K562 (cell line): ENCODE measurements around the gene PPAT. TPM values are rescaled to one million over a fixed set of nuclear protein-coding genes. Genes with fewer than 3 reads are reported as not detected.
A peak's percentile ranks its signal among the peaks of the same experiment; 100 is the strongest.

Source experiments
- E2F3 ChIP-seq: fragments of 250-450 bp; sonication (Bioruptor Pico); IDR thresholded peaks from 2 replicates; pipeline ENCODE4 v1.4.0; 2020; ENCODE audit warnings: mild to moderate bottlenecking
- FOS ChIP-seq: IDR thresholded peaks from 3 replicates; pipeline ENCODE4 v1.6.1; 2011; ENCODE audit not compliant: insufficient read length; ENCODE audit errors: extremely low read depth
- FOXP1 ChIP-seq: sonication (generic); formaldehyde crosslinking; IDR thresholded peaks from 2 replicates; pipeline ENCODE4 v1.8.0; 2022; ENCODE audit warnings: mild to moderate bottlenecking, missing genetic modification reagents
- GTF2A2 ChIP-seq: IDR thresholded peaks from 2 replicates; pipeline ENCODE4 v1.6.1; 2016; ENCODE audit warnings: mild to moderate bottlenecking, missing genetic modification characterization, missing compliant biosample characterization
- JUNB ChIP-seq: fragments of 450-650 bp; formaldehyde crosslinking; conservative IDR thresholded peaks from 2 replicates; pipeline ENCODE4 v1.4.0; 2020; ENCODE audit warnings: mild to moderate bottlenecking
- NCOA6 ChIP-seq: fragments of 450-650 bp; IDR thresholded peaks from 2 replicates; pipeline ENCODE4 v1.6.1; 2017; ENCODE audit warnings: mild to moderate bottlenecking
- NR2C1 ChIP-seq, 2 experiments: fragments of 450-650 bp; IDR thresholded peaks; 2 replicates each; pipeline ENCODE4 v1.6.1; 2017; ENCODE audit warnings: mild to moderate bottlenecking in 2 of 2, antibody characterized with exemption in 1 of 2, inconsistent platforms in 1 of 2, missing compliant biosample characterization in 1 of 2, missing genetic modification characterization in 1 of 2
- NUFIP1 ChIP-seq: fragments of 450-650 bp; IDR thresholded peaks from 2 replicates; pipeline ENCODE4 v1.6.1; 2018; ENCODE audit not compliant: partially characterized antibody
- POLR2A ChIP-seq: fragments of 450-650 bp; conservative IDR thresholded peaks from 2 replicates; pipeline ENCODE4 v1.6.1; 2016
- POLR3A ChIP-seq: IDR thresholded peaks from 2 replicates; pipeline ENCODE4 v1.6.1; 2011; ENCODE audit warnings: borderline replicate concordance, mild to moderate bottlenecking, moderate library complexity; ENCODE audit not compliant: insufficient read length, insufficient read depth; ENCODE audit errors: extremely low read depth
- RAD51 ChIP-seq: fragments of 450-650 bp; IDR thresholded peaks from 2 replicates; pipeline ENCODE4 v1.7.1; 2016; ENCODE audit warnings: low read depth, mild to moderate bottlenecking, borderline replicate concordance
- RBM25 ChIP-seq: fragments of 200-400 bp; formaldehyde crosslinking; IDR thresholded peaks from 2 replicates; pipeline ENCODE4 v1.6.1; 2018; ENCODE audit warnings: low read length, low read depth, moderate library complexity; ENCODE audit not compliant: severe bottlenecking
- SAFB ChIP-seq: fragments of 200-400 bp; formaldehyde crosslinking; IDR thresholded peaks from 2 replicates; pipeline ENCODE4 v1.6.1; 2017; ENCODE audit warnings: low read depth, low read length, borderline replicate concordance
- SETDB1 ChIP-seq: IDR thresholded peaks from one replicate; pipeline ENCODE4 v1.6.1; 2012; ENCODE audit warnings: low read length, control low read depth, inconsistent platforms
- SMC3 ChIP-seq: conservative IDR thresholded peaks from 2 replicates; pipeline ENCODE4 v1.6.1; 2011; ENCODE audit warnings: low read depth, low read length, improper control_type of control experiment; ENCODE audit not compliant: insufficient read depth
- ZNF3 ChIP-seq: fragments of 250-450 bp; sonication (Bioruptor Pico); IDR thresholded peaks from 2 replicates; pipeline ENCODE4 v1.5.0; 2021; ENCODE audit warnings: mild to moderate bottlenecking, moderate library complexity
- ZNF324 ChIP-seq: fragments of 250-450 bp; sonication (Bioruptor Pico); IDR thresholded peaks from 2 replicates; pipeline ENCODE4 v1.4.0; 2020; ENCODE audit warnings: mild to moderate bottlenecking
- polyA plus RNA-seq, 8 experiments: library from polyadenylated mRNA; depleted of rRNA in 4 of 8; stranded (reverse) in 5 of 8; unstranded in 3 of 8; fragments of >200 nt; fragmentation: Nextera tagmentation in 2 of 8; fragmentation: Illumina TruSeq in 1 of 8; extraction: Ambion mirVana in 2 of 8; extraction: Trizol in 1 of 8; gene quantifications; 2 replicates each; pipeline versions ENCODE4 v1.2.1 to v1.2.3, GENCODE V29; 2011 to 2014; ENCODE audit warnings: inconsistent platforms in 1 of 8, missing spikeins in 1 of 8
- total RNA-seq, 7 experiments: library from RNA; depleted of rRNA in 6 of 7; stranded (reverse); fragments of >200 nt in 6 of 7; fragmentation: Illumina TruSeq in 2 of 7; extraction: Trizol in 2 of 7; gene quantifications; 2 replicates each; pipeline versions ENCODE4 v1.2.1 to v1.2.3, GENCODE V29; 2011 to 2021; ENCODE audit warnings: low replicate concordance in 1 of 7
- TF ChIP-seq, protein P1 (sequence below): fragments of 250-450 bp; sonication (Bioruptor Pico); IDR thresholded peaks from 2 replicates; pipeline ENCODE4 v1.9.0; 2021; ENCODE audit warnings: mild to moderate bottlenecking, inconsistent platforms
- TF ChIP-seq, protein P2 (sequence below), 3 experiments: IDR thresholded peaks in 2 of 3; conservative IDR thresholded peaks in 1 of 3; 2 replicates each; pipeline ENCODE4 v1.5.1; 2011 to 2012; ENCODE audit warnings: low read length in 3 of 3, mild to moderate bottlenecking in 3 of 3, control low read depth in 2 of 3, improper control_type of control experiment in 1 of 3, inconsistent platforms in 1 of 3, low read depth in 1 of 3, mixed read lengths in 1 of 3, moderate library complexity in 1 of 3; ENCODE audit not compliant: insufficient read depth in 2 of 3
- TF ChIP-seq, protein P3 (sequence below): fragments of 250-450 bp; sonication (Bioruptor Pico); IDR thresholded peaks from 2 replicates; pipeline ENCODE4 v1.5.0; 2021; ENCODE audit warnings: mild to moderate bottlenecking, moderate library complexity

The PPAT gene
- total and polyA plus RNA-seq, 9 of the 15 experiments (the other 6 are each of a cell fraction or from before 2014, with no cell fraction given) = 36.2 to 75.8 (median 55.5) TPM

DNA sequence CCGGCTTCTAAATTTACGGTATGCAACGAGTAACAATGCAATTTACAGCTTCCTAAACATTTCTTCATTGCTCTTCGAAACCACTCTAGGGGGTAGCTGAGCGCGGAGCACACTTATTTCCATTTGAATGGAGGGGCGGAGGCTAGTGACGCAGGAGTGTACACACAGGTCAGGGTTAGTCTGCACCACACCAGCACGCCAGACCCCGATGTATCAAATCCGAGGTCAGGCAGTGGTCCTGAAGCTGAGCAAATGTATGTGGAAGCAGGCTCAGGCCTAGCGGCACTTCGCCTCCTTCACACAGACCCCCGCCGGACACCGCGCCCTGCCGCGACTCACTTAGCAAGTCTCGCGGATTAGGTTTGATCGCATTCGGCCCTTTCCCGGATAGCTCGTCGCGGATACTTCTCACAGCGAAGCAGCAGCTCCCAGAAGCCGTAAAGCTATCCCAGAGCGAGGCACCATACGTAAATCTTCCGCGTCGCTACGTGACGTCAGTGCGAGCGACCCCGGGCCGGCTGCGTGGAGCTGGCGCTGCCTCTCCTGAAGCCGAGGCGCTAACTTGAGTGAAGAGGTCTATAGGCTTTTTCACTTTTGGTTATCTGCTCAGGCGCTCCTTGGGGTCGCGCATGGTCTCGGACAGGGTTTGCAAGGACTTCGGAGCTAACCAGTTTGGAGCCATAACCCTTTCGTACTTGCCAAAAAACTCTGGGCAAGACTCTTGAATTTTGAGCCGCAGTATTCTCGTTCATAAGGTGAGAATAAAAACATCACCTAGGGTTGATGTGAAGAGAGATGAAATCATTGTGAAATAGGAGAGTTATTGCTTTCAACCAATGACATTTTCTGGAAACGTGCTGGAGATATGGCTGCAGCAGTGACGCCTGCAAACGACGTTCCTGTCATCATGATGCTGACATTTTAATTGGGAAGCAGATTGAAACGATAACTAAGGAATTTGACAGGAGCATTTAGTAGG is 48.1 kb downstream of the PPAT start, which contains the start of gene AASDH (continued):
- TF ChIP-seq, protein P1, sequence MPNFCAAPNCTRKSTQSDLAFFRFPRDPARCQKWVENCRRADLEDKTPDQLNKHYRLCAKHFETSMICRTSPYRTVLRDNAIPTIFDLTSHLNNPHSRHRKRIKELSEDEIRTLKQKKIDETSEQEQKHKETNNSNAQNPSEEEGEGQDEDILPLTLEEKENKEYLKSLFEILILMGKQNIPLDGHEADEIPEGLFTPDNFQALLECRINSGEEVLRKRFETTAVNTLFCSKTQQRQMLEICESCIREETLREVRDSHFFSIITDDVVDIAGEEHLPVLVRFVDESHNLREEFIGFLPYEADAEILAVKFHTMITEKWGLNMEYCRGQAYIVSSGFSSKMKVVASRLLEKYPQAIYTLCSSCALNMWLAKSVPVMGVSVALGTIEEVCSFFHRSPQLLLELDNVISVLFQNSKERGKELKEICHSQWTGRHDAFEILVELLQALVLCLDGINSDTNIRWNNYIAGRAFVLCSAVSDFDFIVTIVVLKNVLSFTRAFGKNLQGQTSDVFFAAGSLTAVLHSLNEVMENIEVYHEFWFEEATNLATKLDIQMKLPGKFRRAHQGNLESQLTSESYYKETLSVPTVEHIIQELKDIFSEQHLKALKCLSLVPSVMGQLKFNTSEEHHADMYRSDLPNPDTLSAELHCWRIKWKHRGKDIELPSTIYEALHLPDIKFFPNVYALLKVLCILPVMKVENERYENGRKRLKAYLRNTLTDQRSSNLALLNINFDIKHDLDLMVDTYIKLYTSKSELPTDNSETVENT = peak; percentile 7; the same call in 1 of the 2 replicates
- TF ChIP-seq NUFIP1 (no peak), NCOA6 (no peak), FOS (no peak), SETDB1 (peak; percentile 58), NR2C1 (IDR thresholded peaks at IDR 0.05) (peak; percentile 88), NR2C1 (tag; IDR thresholded peaks at IDR 0.05) (peak; percentile 81), JUNB (CRISPR knock-in tag) (no peak), POLR2A (peak; percentile 98), ZNF3 (CRISPR knock-in tag) (no peak), RBM25 (no peak), POLR3A (no peak), SAFB (no peak), RAD51 (no peak), E2F3 (CRISPR knock-in tag) (no peak), ZNF324 (no peak), SMC3 (no peak), GTF2A2 (tag) (no peak), FOXP1 (CRISPR knock-in tag) (peak; percentile 85)
- TF ChIP-seq, protein P2, sequence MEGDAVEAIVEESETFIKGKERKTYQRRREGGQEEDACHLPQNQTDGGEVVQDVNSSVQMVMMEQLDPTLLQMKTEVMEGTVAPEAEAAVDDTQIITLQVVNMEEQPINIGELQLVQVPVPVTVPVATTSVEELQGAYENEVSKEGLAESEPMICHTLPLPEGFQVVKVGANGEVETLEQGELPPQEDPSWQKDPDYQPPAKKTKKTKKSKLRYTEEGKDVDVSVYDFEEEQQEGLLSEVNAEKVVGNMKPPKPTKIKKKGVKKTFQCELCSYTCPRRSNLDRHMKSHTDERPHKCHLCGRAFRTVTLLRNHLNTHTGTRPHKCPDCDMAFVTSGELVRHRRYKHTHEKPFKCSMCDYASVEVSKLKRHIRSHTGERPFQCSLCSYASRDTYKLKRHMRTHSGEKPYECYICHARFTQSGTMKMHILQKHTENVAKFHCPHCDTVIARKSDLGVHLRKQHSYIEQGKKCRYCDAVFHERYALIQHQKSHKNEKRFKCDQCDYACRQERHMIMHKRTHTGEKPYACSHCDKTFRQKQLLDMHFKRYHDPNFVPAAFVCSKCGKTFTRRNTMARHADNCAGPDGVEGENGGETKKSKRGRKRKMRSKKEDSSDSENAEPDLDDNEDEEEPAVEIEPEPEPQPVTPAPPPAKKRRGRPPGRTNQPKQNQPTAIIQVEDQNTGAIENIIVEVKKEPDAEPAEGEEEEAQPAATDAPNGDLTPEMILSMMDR (IDR thresholded peaks at IDR 0.05 in 2 of 3, conservative IDR thresholded peaks at IDR 0.05 in 1 of 3; ENCODE audit: insufficient read depth in 2 of 3, low read depth in 1 of 3, low read length in 3 of 3) = peak in 2 of 3 experiments; percentile 4 to 10; a peak in 1 of 6 replicates
- TF ChIP-seq, protein P3, sequence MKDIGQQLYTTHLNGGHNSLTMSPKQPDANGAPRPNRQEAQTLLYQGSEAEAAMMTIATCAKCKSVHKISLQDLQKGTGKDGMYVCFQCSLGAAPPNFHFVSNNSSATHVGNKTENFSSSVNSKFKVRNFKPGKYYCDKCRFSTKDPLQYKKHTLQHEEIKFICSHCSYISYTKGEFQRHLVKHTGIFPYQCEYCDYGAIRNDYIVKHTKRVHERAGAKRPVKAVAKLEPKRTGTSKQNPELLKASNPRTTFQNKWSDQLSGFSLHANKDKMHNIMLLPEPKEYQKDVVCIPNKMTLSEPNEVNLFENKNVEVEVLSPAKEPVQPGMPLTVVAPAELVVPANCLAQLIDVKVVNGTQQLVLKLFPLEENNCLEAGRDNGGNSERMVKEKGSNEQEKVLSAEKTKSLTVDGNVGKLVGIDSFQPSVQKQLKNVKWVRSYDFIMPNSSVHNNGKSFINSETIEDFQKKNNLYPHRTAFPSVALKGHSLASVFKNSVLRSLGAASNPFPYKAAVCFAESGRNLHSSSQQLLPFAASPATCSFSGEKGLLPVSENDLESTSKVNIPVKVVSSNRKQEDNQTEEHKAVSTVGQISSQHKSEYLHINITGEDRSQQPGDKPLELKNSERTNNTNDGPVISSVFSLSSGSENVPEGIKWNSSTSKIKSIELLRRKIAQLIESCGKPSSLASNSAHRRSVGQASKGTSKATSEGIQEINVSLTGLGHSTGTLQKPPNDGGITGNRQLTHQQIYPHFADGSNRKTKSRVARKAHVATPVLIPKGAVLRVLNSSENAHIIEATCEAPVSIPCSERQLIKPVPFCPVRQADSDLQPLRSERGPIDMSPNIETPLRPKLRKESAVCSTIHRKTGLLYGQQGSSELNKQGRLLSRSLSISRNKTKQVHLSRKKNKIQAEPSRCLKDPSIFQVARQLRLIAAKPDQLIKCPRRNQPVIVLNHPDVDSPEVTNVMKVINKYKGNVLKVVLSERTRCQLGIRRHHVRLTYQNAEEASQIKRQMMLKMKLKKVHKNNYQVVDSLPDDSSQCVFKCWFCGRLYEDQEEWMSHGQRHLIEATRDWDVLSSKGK (CRISPR knock-in tag) = no peak
